ENCODE measurements around the gene TMEM132D.

Gene TMEM132D

DNA sequence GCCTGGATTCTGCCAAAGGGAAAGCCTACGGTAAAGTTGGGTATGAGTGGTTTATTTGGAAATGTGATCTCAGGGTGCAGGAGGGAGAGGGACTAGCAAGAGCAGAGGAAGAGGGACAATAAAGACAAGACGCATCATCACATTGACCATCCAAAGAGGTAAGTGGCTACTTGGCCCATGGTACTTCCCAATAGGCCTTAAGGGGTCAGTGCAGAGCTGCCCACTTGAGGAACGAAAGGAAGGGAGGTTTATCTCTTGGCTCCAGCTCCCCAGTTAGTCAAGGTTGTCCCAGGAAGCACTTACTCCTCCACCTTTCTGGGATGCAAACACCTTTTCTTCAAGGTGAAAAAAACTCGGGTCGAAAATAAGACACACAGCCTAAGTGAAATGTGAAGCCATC lies 323.9 kb downstream of the TMEM132D start:
- TF ChIP-seq MYC (IDR thresholded peaks at IDR 0.05; ENCODE audit: low read depth, low read length) (no peak), POLR2A (IDR thresholded peaks at IDR 0.05; ENCODE audit: extremely low read depth, insufficient read length) (no peak)
- TF ChIP-seq, protein P1, sequence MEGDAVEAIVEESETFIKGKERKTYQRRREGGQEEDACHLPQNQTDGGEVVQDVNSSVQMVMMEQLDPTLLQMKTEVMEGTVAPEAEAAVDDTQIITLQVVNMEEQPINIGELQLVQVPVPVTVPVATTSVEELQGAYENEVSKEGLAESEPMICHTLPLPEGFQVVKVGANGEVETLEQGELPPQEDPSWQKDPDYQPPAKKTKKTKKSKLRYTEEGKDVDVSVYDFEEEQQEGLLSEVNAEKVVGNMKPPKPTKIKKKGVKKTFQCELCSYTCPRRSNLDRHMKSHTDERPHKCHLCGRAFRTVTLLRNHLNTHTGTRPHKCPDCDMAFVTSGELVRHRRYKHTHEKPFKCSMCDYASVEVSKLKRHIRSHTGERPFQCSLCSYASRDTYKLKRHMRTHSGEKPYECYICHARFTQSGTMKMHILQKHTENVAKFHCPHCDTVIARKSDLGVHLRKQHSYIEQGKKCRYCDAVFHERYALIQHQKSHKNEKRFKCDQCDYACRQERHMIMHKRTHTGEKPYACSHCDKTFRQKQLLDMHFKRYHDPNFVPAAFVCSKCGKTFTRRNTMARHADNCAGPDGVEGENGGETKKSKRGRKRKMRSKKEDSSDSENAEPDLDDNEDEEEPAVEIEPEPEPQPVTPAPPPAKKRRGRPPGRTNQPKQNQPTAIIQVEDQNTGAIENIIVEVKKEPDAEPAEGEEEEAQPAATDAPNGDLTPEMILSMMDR (IDR thresholded peaks at IDR 0.05; ENCODE audit: low read depth, low read length), result no peak
- TF ChIP-seq, protein P2, sequence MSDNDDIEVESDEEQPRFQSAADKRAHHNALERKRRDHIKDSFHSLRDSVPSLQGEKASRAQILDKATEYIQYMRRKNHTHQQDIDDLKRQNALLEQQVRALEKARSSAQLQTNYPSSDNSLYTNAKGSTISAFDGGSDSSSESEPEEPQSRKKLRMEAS (IDR thresholded peaks at IDR 0.05; ENCODE audit: low read depth, low read length), result no peak
- no peak for DNase-seq (ENCODE audit: low read depth)
- no peak overlapping the region for H3K4me3 ChIP-seq (ENCODE audit: low read depth, low read length)

GRCh38 chr12:129571901-129572494 lies 331.8 kb downstream of the TMEM132D start:
- DNase-seq (ENCODE audit: low read depth), result no peak
- TF ChIP-seq, protein P1 (IDR thresholded peaks at IDR 0.05; ENCODE audit: low read depth, low read length), result no peak
- no peak for TF ChIP-seq MYC (IDR thresholded peaks at IDR 0.05; ENCODE audit: low read depth, low read length)
- no peak for TF ChIP-seq POLR2A (IDR thresholded peaks at IDR 0.05; ENCODE audit: extremely low read depth, insufficient read length)
- TF ChIP-seq, protein P2 (IDR thresholded peaks at IDR 0.05; ENCODE audit: low read depth, low read length), result no peak
- no peak overlapping the region for H3K4me3 ChIP-seq (ENCODE audit: low read depth, low read length)

DNA sequence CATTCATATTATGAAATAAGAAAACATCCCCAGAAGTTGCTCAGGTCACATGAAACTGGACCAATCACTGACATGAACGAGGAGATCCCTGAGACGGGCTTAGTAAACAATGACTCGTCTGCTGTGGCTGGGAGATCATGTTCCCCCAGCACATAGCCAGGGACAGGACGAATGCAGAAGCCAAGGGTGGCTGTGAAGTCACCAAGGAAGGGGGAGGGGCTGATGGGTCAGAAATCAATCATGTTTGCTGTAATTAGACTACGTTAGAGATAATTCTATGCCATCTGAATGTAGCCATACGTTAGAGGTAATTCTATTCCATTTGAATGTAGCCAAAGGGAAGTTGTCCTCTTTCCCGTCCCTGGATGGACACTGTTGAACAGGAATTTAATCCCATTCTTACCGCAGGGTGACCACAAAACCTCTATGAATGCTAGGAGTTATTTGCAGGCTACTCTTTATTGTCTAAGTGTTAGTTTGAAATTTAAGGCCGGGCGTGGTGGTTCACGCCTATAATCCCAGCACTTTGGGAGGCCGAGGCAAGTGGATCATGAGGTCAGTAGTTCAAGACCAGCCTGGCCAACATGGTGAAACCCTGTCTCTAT lies 332.9 kb downstream of the TMEM132D start:
- TF ChIP-seq, protein P2 (IDR thresholded peaks at IDR 0.05; ENCODE audit: low read depth, low read length), result no peak
- TF ChIP-seq MYC (IDR thresholded peaks at IDR 0.05; ENCODE audit: low read depth, low read length) (no peak), POLR2A (IDR thresholded peaks at IDR 0.05; ENCODE audit: extremely low read depth, insufficient read length) (no peak)
- TF ChIP-seq, protein P1 (IDR thresholded peaks at IDR 0.05; ENCODE audit: low read depth, low read length), result no peak
- H3K4me3 ChIP-seq (ENCODE audit: low read depth, low read length), result no peak overlapping the region
- no peak for DNase-seq (ENCODE audit: low read depth)

GRCh38 chr12:129566800-129567199 lies 337.0 kb downstream of the TMEM132D start:
- no peak overlapping the region for H3K4me3 ChIP-seq (ENCODE audit: low read depth, low read length)
- TF ChIP-seq, protein P2 (IDR thresholded peaks at IDR 0.05; ENCODE audit: low read depth, low read length), result no peak
- TF ChIP-seq POLR2A (IDR thresholded peaks at IDR 0.05; ENCODE audit: extremely low read depth, insufficient read length) (no peak), MYC (IDR thresholded peaks at IDR 0.05; ENCODE audit: low read depth, low read length) (no peak)
- TF ChIP-seq, protein P1 (IDR thresholded peaks at IDR 0.05; ENCODE audit: low read depth, low read length), result no peak
- DNase-seq (ENCODE audit: low read depth), result no peak

- TF ChIP-seq POLR2A (IDR thresholded peaks at IDR 0.05; ENCODE audit: extremely low read depth, insufficient read length) (no peak), MYC (IDR thresholded peaks at IDR 0.05; ENCODE audit: low read depth, low read length) (no peak)
- TF ChIP-seq, protein P1 (IDR thresholded peaks at IDR 0.05; ENCODE audit: low read depth, low read length), result no peak
- TF ChIP-seq, protein P2 (IDR thresholded peaks at IDR 0.05; ENCODE audit: low read depth, low read length), result no peak
- H3K4me3 ChIP-seq (ENCODE audit: low read depth, low read length), result no peak overlapping the region
- peak; percentile 19 for DNase-seq (ENCODE audit: low read depth)
Observed at GRCh38 chr12:129564768-129565167, 339.1 kb downstream of the TMEM132D start.
